Frontal cortex (tissue), 4 donors: ENCODE data around the gene NOS3. TPM values are rescaled to one million over a fixed set of nuclear protein-coding genes. Genes with fewer than 3 reads are reported as not detected.

Experiments
- DNase-seq, 2 donors: peaks; one replicate each; pipeline ENCODE4 v3.0.0; 2012; ENCODE audit warnings: low spot score in 2 of 2
- FAIRE-seq: peaks from 2 replicates; lab custom pipeline; 2012; peaks lifted over from hg19 to GRCh38; lab: Jason Lieb, UNC
- total RNA-seq: library from RNA; depleted of rRNA; stranded (reverse); fragments of >200 nt; gene quantifications from one replicate; pipeline ENCODE4 v1.2.3, GENCODE V29; 2014
- donor health status: control.
- donor health status: control.
- donor health status: control.

The NOS3 gene
- total RNA-seq, 1 donor from 2014 or later = 0.82 TPM

GRCh38 chr7:150975536-150976319 is 15.1 kb upstream of the NOS3 start:
- no peak for DNase-seq
- FAIRE-seq = no peak

- no peak for FAIRE-seq
- DNase-seq = no peak
Observed at GRCh38 chr7:150976529-150977381, 14.1 kb upstream of the NOS3 start.

DNA sequence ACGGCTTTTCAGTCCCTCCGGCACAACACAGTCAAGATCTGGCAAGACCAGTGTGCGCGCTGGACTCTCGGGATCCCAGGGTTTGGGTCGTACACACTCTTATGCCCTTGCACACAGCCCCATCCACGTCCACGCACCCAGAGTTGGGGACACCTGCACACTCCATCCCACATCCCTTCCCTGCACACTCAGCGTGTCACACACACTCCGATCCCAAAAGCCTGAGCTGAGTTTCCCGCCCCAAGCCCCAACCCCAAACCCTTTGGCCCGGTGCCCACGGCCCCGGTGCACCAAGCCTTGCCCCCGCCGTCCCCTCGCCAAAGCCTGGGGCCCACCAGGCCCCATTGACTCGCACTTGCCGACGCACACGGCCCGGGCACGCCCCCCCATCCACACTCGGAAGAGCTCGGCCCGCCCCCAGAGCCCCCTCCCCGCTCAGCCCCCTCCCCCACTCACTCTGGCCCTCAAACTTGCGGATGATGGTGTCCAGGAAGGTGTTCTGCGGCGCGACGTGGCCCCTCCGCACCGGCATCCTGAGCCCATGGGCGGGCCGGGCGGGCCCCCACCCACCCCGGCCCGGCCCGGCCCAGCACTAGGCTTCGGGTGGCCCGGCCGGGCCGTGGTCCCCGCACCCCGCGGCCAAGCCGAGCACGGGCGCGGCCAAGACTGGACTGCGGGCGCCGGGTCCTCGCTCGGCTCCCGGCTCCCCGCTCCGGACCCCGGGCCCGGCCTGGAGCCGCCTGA is 13.3 kb upstream of the NOS3 start:
- DNase-seq = no peak

DNA sequence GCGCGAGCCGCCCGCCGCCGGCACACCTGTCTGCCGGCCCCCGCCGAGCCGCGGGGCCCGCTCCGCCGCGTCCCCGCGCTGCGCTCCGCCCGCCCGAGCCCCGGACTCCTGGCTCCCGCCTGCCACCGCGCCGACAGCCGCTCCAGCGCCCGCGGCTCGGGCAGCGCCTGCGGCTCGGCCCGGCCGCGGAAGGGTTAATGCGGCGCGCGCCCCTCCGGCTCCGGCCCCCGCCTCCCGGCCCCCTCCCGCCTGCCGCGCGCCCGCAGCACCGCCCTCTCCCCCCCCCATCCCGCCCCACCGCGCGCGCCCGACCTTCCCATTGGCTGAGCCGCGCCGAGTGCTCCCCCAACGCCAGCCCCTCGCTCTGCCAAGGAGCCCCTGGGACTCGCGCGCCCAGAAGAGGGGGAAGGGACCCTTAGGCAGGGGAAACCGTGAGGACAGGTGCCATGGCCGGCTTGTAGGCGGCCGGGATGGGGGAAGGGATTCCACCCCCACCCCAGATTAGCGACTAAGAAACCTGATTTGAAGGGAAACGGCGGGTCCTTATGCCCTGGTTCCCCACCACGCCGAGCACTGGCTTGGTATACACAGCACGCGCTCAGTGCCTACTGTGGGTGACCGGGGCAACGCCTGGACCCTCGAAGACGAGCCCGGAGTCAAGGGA is 12.6 kb upstream of the NOS3 start, which contains the start of gene KCNH2:
Gene KCNH2, minus strand, starts transcription at position 196 of the 664 bp plus-strand sequence. CDS start 408 bp downstream, outside the sequence.
- DNase-seq = peak; percentile 89 to 92
- no peak for FAIRE-seq

More for the DNA sequence above, 13.3 kb upstream of the NOS3 start:
- FAIRE-seq = no peak

GRCh38 chr7:150979713-150980390 is 11.0 kb upstream of the NOS3 start:
- no peak for FAIRE-seq

DNA sequence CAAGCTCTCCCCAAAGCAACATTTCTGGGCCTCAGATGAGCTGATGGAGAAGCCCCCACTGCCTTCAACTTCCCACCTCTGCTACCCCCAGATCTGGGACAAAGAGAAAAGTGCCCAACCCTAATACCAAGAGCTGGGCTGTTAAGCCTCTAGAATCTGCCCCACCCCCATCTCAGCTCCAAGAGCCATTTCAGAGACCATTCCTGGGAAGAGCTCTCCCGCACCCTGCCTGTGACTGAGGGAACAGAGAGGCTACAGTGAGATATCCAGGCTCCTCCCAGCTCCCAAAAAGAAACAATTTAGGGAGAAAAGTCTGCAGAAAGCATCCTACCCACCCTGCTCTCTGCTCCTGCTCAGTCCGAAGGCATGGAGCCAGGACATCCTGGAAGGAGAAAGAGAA is 10.2 kb upstream of the NOS3 start:
- FAIRE-seq = no peak
- no peak for DNase-seq

More at GRCh38 chr7:150979713-150980390, 11.0 kb upstream of the NOS3 start:
- no peak for DNase-seq

DNA sequence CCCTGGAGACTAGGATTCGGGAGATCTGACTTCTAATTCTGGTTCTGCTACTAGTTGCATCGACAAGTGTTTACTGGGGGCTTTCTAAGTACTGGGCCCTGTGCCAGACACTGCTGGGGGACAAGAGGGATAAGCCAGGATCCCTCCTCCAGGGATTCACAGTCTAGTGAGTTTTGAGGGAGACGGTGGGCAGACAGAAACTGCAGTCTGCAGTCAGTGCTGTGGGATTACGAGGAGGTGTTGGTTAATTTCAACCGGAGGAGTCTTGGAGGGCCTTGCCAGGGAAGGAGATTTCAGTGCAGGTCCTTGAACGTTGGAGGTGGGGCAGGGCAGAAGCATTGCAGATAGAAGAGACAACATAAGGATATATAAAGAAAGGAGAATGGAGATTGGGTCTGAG is 9.2 kb upstream of the NOS3 start:
- FAIRE-seq (no peak), DNase-seq (no peak)

DNA sequence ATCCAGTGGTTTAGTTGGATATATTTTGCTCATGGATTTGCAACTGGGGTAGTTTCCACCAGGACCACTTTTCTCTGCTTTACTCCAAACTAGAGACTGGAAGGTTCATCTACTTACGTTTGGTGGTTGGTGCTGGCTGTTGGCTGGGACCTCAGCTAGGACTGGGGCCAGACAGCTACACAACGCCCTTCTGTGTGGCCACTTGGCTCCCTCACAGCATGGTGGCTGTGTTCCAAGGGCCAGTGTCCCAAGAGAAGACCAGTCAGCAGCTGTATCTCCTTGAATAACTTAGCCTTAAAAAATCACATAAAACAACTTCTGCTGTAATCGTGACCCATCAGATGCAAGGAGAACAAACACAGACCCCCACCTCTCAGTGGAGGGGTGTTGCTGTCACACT is 8.5 kb upstream of the NOS3 start:
- FAIRE-seq (peak; percentile 60), DNase-seq (peak in 1 of 2 donors; percentile 77)

DNA sequence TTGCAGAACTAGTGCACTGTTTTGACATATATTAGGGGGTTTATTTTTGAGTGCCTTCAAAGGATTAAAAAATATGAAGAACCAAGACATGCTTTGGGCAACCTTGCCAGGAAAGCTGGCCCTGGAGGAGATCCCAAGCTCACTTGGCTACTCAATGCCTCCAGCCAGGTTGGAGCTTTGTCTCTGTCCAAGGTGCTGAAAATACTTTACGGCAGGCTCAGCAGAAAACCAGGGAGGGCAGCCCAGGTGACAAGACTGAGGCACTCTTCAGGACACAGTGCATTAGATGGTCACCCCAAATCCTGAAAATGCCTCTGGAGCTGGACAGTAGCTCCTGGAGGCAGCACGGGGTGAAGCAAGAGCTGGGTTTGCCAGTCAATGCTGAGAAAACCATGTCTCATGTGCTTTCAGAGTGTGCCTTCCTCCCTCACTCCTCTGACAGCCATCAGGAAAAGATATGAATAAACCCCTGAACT is 6.9 kb upstream of the NOS3 start:
- DNase-seq (no peak), FAIRE-seq (no peak)

- peak in 1 of 2 donors; percentile 73 for DNase-seq
- FAIRE-seq = no peak
Observed at GRCh38 chr7:150986099-150986512, 4.7 kb upstream of the NOS3 start.

- no peak for FAIRE-seq
Observed at GRCh38 chr7:150986556-150986955, 4.3 kb upstream of the NOS3 start.

GRCh38 chr7:150988230-150989226 is 2.3 kb upstream of the NOS3 start:
- DNase-seq (peak; percentile 77 to 85), FAIRE-seq (no peak)

More at GRCh38 chr7:150986556-150986955, 4.3 kb upstream of the NOS3 start:
- DNase-seq = no peak

GRCh38 chr7:150989456-150989855 is 1.4 kb upstream of the NOS3 start:
- DNase-seq = no peak
- FAIRE-seq = no peak

DNA sequence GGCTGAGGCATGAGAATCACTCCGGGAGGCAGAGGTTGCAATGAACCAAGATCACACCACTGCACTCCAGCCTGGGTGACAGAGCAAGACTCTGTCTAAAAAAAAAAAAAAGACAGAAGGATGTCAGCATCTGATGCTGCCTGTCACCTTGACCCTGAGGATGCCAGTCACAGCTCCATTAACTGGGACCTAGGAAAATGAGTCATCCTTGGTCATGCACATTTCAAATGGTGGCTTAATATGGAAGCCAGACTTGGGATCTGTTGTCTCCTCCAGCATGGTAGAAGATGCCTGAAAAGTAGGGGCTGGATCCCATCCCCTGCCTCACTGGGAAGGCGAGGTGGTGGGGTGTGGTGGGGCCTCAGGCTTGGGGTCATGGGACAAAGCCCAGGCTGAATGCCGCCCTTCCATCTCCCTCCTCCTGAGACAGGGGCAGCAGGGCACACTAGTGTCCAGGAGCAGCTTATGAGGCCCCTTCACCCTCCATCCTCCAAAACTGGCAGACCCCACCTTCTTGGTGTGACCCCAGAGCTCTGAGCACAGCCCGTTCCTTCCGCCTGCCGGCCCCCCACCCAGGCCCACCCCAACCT is 1.3 kb downstream of the NOS3 start:
- FAIRE-seq (no peak), DNase-seq (no peak)

DNA sequence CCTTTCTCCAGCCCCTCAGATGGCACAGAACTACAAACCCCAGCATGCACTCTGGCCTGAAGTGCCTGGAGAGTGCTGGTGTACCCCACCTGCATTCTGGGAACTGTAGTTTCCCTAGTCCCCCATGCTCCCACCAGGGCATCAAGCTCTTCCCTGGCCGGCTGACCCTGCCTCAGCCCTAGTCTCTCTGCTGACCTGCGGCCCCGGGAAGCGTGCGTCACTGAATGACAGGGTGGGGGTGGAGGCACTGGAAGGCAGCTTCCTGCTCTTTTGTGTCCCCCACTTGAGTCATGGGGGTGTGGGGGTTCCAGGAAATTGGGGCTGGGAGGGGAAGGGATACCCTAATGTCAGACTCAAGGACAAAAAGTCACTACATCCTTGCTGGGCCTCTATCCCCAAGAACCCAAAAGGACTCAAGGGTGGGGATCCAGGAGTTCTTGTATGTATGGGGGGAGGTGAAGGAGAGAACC is 2.1 kb downstream of the NOS3 start:
- FAIRE-seq (no peak), DNase-seq (no peak)

GRCh38 chr7:150993511-150993910 is 2.7 kb downstream of the NOS3 start:
- no peak for FAIRE-seq
- no peak for DNase-seq

DNA sequence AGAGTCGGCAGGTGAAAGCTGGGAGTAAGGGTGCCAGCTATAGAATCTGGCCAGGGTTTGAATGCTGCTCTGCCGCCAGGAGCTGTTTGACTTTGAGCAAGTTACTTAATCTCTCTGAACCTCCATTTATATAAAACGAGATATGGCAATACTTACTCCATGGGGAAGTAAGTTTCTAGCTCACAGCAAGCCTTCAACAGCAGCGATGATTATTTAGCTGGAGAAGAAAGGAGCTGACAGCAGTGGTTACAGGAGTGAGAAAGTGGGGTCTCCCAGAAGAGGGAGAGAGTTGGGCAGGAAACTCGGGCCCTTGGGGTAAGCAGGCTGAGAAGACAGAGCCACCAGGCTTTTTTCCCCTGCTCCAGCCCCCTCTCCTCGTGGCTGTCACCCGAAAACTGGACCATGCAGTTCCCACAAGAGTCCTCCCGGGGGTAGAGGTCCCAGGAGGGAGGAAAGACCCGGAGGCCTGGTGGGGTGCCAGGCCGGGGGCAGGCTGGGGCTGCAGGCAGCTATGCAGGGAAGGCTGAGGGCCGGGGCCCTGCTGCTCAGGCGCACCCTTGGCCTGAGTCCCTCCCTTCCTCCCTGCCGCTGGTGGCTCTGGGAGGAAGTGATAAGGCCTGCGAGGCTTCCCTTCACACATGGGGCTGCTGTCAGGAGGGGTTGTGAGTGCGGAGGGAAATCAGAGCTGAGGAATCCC is 3.5 kb downstream of the NOS3 start:
- no peak for FAIRE-seq
- no peak for DNase-seq
